Peyer's patch (tissue), 4 donors: ENCODE results near the gene STOX1. TPM values are rescaled to one million over a fixed set of nuclear protein-coding genes. Genes with fewer than 3 reads are reported as not detected.
A peak's percentile ranks its signal among the peaks of the same experiment; 100 is the strongest.
"Not testable (repeated sequence)": the region's sequence is repeated elsewhere in the genome, so short reads cannot be mapped to it uniquely, and the experiment has no call there.

ENCODE experiments used
- DNase-seq, 3 donors: peaks; one replicate each; pipeline ENCODE4 v3.0.0-alpha.2; 2017 to 2019
- H3K27ac ChIP-seq, 4 donors: fragments of 200-600 bp; sonication (generic); one replicate each; pipeline ENCODE4 v1.5.1; 2016 to 2019
- H3K27me3 ChIP-seq, 2 donors: fragments of 200-600 bp; sonication (generic); one replicate each; pipeline ENCODE4 v1.5.1; 2019
- H3K36me3 ChIP-seq, 3 donors: fragments of 200-600 bp; sonication (generic); one replicate each; pipeline ENCODE4 v1.5.1; 2016 to 2019
- H3K4me1 ChIP-seq, 4 donors: fragments of 200-600 bp; sonication (generic); one replicate each; pipeline ENCODE4 v1.5.1; 2016 to 2019
- H3K4me3 ChIP-seq, 4 donors: fragments of 200-600 bp; sonication (generic); 1 replicate in 3 of 4; 2 replicates in 1 of 4; pipeline ENCODE4 v1.5.1; 2016 to 2019; ENCODE audit warnings: mild to moderate bottlenecking in 1 of 4
- H3K9me3 ChIP-seq, 4 donors: fragments of 200-600 bp; sonication (generic); one replicate each; pipeline ENCODE4 v1.5.1; 2016 to 2019; ENCODE audit warnings: mild to moderate bottlenecking in 1 of 4
- POLR2A ChIP-seq, 2 donors: fragments of 450-650 bp; IDR thresholded peaks; one replicate each; pipeline ENCODE4 v1.5.1; 2017; ENCODE audit warnings: antibody characterized with exemption in 2 of 2, mild to moderate bottlenecking in 2 of 2, moderate library complexity in 2 of 2
- total RNA-seq, 4 donors: library from RNA; depleted of rRNA; stranded (reverse); fragments of >200 nt; gene quantifications; one replicate each; pipeline ENCODE4 v1.1.0, GENCODE V29; 2016
- TF ChIP-seq, protein P1 (sequence below), 6 experiments: fragments of 450-650 bp in 4 of 6; fragments of 200-600 bp in 2 of 6; sonication (generic) in 1 of 6; IDR thresholded peaks; one replicate each; pipeline ENCODE4 v1.5.1; 2017 to 2019; ENCODE audit warnings: antibody characterized with exemption in 6 of 6, mild to moderate bottlenecking in 3 of 6, moderate library complexity in 1 of 6

The STOX1 gene
- total RNA-seq, 4 donors from 2014 or later = 2.5 to 19.8 (median 3.9) TPM

DNA sequence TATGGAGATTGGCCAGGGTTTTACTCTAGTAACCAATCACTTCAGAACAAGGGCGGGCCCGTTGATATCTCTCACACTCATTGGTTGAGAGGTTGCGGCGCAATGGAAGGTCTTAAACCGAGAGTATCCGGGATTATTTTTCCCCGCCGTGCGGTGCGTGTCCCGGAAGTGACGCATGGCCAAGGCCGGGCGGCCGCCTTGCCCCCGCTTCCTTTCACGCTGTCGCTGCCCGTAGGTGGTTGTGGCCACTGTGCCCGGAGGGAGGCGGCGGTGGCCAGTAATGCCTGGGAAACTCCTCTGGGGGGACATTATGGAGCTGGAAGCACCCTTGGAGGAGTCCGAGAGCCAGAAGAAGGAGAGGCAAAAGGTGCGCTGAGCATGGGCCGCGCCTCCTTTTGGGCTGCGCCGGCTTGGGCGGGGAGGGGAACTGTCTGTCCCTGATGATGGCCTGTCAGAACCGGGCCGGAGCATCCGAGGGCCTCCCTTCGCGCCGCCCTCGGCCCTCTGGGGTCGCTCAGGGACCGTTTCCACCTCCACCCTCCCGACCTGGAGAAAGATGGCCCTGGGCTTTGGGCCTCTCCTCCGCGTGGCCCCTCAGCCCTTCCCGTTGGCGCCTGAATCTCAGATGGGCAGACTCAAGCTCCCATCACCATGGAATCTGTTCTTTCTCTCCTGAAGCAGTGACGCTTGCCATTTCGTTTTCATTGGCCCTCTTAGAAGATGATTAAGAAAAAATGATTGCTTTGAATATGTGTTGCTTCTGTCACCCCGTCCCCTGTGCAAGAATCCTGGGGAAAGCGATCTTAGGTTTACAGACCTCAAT is 74.0 kb downstream of the STOX1 start, which contains the start of gene DDX50:
TSS of gene DDX50 (plus strand) at position 211 of the 823 bp plus-strand sequence. CDS start at position 281, 70 bp downstream.
- peak; percentile 48 to 75 for TF ChIP-seq POLR2A (IDR thresholded peaks at IDR 0.05)
- TF ChIP-seq, protein P1, sequence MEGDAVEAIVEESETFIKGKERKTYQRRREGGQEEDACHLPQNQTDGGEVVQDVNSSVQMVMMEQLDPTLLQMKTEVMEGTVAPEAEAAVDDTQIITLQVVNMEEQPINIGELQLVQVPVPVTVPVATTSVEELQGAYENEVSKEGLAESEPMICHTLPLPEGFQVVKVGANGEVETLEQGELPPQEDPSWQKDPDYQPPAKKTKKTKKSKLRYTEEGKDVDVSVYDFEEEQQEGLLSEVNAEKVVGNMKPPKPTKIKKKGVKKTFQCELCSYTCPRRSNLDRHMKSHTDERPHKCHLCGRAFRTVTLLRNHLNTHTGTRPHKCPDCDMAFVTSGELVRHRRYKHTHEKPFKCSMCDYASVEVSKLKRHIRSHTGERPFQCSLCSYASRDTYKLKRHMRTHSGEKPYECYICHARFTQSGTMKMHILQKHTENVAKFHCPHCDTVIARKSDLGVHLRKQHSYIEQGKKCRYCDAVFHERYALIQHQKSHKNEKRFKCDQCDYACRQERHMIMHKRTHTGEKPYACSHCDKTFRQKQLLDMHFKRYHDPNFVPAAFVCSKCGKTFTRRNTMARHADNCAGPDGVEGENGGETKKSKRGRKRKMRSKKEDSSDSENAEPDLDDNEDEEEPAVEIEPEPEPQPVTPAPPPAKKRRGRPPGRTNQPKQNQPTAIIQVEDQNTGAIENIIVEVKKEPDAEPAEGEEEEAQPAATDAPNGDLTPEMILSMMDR (IDR thresholded peaks at IDR 0.05) = peak in 3 of 6 experiments; percentile 29 to 47 (median 43)
- no peaks in the 10 kb centered on the region for H3K27me3 ChIP-seq
- peak within 1 kb of the TSS; percentile 96 to 99 (median 98) for H3K27ac ChIP-seq
- DNase-seq = peak; percentile 96 to 99 (median 97)
- H3K4me1 ChIP-seq = peaks cover 0 to 18% (median 5%) of the 10 kb centered on the region in 4 donors
- H3K9me3 ChIP-seq = no peaks in the 10 kb centered on the region
- H3K4me3 ChIP-seq = peak within 1 kb of the TSS; percentile 73 to 91 (median 78)
- no peaks in the 10 kb centered on the region for H3K36me3 ChIP-seq

DNA sequence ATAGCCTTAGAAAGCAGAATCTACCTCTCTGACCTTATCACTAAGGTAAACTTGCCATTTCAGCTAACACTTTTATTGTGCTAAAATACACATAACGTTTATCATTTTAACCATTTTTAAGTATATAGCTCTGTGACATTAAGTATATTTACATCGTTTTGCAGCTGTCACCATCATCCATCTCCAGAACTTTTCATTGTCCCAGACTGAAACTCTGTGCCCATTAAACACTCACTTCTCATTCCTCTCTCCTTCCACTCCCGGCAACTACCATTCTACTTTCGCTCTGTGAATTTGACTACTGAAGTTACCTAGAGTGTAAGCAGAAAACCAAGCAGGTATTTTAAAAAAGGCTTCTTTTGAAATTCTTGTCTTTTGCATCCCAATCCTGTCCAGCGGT is 75.1 kb downstream of the STOX1 start:
- TF ChIP-seq, protein P1 (IDR thresholded peaks at IDR 0.05) = no peak
- no peak for TF ChIP-seq POLR2A (IDR thresholded peaks at IDR 0.05)
- Histone ChIP-seq H3K4me3 (peak overlapping the region in 2 of 4 donors; percentile 80 to 91), H3K9me3 (no peaks in the 10 kb centered on the region), H3K4me1 (peaks cover 0 to 18% (median 5%) of the 10 kb centered on the region in 4 donors), H3K36me3 (peaks cover 0 to 7% (median 0%) of the 10 kb centered on the region in 3 donors), H3K27me3 (no peaks in the 10 kb centered on the region), H3K27ac (no peak overlapping the region)
- DNase-seq = no peak

DNA sequence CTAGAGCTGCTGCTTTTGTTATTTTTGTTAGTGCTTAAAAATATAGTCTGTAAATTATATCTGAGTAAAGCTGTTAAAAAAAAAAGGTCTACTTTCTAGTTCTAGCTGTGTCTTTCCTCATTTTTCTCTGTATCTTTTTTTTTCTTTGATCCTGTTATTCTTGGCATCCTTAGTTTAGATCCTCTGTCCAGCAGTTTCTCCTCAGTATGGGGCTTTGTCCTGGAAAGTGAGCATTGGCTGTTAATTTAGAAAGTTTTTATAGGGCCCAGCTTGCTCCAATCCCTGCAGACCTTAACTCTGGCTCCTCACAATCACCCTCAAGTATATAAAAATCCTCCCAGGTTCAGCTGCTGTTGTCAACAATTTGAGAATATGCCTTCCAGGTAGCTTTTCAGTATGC is 97.3 kb downstream of the STOX1 start:
- TF ChIP-seq, protein P1 (IDR thresholded peaks at IDR 0.05) = no peak
- TF ChIP-seq POLR2A (IDR thresholded peaks at IDR 0.05) = no peak
- Histone ChIP-seq H3K36me3 (peaks cover 0 to 27% (median 0%) of the 10 kb centered on the region in 3 donors), H3K27me3 (no peaks in the 10 kb centered on the region), H3K27ac (no peak overlapping the region), H3K9me3 (no peaks in the 10 kb centered on the region), H3K4me1 (no peaks in the 10 kb centered on the region), H3K4me3 (no peak overlapping the region)
- no peak for DNase-seq

DNA sequence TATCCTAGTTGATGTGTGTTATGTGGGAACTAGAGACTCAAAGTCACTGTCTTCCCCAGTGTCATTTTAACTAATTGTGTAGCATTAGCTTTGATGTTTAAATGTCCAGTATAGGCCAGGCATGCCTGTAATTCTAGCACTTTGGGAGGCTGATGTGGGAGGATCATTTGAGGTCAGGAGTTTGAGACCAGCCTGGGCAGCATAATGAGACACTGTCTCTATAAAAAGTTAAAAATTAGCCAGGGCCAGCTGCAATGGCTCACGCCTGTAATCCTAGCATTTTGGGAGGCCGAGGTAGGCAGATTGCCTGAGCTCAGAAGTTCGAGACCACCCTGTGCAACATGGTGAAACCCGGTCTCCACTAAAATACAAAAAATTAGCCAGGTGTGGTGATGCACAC is 98.2 kb downstream of the STOX1 start:
- DNase-seq = no peak
- TF ChIP-seq, protein P1 (IDR thresholded peaks at IDR 0.05) = no peak
- TF ChIP-seq POLR2A (IDR thresholded peaks at IDR 0.05) = no peak
- Histone ChIP-seq H3K36me3 (peaks cover 0 to 23% (median 0%) of the 10 kb centered on the region in 3 donors), H3K4me1 (no peaks in the 10 kb centered on the region), H3K9me3 (no peaks in the 10 kb centered on the region), H3K27me3 (no peaks in the 10 kb centered on the region), H3K4me3 (no peak overlapping the region), H3K27ac (no peak overlapping the region)

DNA sequence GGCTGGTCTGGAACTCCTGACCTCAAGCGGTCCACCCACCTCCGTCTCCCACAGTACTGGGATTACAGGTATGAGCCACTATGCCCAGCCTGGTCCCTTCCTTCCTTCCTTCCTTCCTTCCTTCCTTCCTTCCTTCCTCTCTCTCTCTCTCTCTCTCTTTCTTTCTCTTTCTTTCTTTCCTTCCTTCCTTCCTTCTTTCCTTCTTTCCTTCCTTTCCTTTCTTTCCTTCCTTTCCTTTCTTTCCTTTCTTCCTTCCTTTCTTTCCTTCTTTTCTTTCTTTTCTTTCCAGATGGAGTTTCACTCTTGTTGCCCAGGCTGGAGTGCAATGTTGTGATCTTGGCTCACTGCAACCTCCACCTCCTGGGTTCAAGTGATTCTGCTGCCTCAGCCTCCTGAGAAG is 101.8 kb downstream of the STOX1 start:
- not testable (repeated sequence) for H3K27ac ChIP-seq, H3K4me1 ChIP-seq, DNase-seq, H3K27me3 ChIP-seq, H3K4me3 ChIP-seq, H3K9me3 ChIP-seq
- peaks cover 0 to 30% (median 0%) of the 10 kb centered on the region in 3 donors for H3K36me3 ChIP-seq

DNA sequence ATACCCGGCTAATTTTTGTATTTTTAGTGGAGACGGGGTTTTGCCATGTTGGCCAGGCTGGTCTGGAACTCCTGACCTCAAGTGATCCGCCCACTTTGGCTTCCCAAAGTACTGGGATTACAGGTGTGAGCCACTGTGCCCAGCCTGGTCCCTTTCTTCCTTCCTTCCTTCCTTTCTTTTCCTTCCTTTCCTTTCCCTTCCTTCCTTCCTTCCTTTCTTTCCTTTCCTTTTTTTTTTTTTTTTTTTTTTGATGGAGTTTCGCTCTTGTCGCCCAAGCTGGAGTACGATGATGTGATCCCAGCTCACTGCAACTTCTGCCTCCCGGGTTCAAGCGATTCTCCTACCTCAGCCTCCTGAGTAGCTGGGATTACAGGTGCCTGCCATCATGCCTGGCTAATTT is 102.6 kb downstream of the STOX1 start:
- not testable (repeated sequence) for H3K4me3 ChIP-seq, H3K27ac ChIP-seq, DNase-seq, H3K4me1 ChIP-seq, H3K9me3 ChIP-seq, H3K27me3 ChIP-seq
- peaks cover 0 to 37% (median 0%) of the 10 kb centered on the region in 3 donors for H3K36me3 ChIP-seq

DNA sequence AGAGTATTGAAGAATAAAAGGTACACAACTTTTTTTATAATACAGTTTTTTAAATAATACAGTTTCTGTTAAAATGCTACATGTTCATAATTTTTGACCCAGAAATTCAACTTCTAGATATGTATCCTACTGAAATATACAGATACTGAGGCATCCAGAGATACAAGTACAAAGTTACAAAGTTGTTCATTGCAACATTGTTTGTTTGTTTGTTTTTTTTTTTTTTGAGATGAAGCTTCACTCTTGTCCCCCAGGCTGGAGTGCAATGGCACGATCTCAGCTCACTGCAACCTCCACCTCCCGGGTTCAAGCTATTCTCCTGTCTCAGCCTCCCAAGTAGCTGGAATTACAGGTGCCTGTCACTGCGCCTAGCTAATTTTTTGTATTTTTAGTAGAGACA is 105.5 kb downstream of the STOX1 start:
- not testable (repeated sequence) for DNase-seq

More for the DNA sequence above, 105.5 kb downstream of the STOX1 start:
- not testable (repeated sequence) for H3K4me1 ChIP-seq, H3K27me3 ChIP-seq, H3K9me3 ChIP-seq, H3K27ac ChIP-seq, H3K4me3 ChIP-seq
- peaks cover 0 to 47% (median 0%) of the 10 kb centered on the region in 3 donors for H3K36me3 ChIP-seq
